GM23248 (cell line): ENCODE measurements around the gene AK8. TPM values are rescaled to one million over a fixed set of nuclear protein-coding genes. Genes with fewer than 3 reads are reported as not detected.
A peak's percentile ranks its signal among the peaks of the same experiment; 100 is the strongest.

ENCODE experiments used
- DNase-seq: peaks from one replicate; pipeline ENCODE4 v3.0.0-alpha.2; 2015
- H2AFZ ChIP-seq: fragments of 200-600 bp; sonication (generic); 2 replicates; pipeline ENCODE4 v1.6.1; 2016; ENCODE audit warnings: antibody characterized with exemption
- H3F3A ChIP-seq: fragments of 200-600 bp; sonication (generic); 2 replicates; pipeline ENCODE4 v1.6.1; 2016; ENCODE audit warnings: mild to moderate bottlenecking, antibody characterized with exemption, mixed run types; ENCODE audit not compliant: insufficient read depth
- H3K27ac ChIP-seq: fragments of 200-600 bp; sonication (generic); 2 replicates; pipeline ENCODE4 v1.5.1; 2016; ENCODE audit warnings: mild to moderate bottlenecking
- H3K27me3 ChIP-seq: fragments of 200-600 bp; sonication (generic); replicated peaks from 2 replicates; pipeline ENCODE4 v1.6.1; 2016; ENCODE audit warnings: mild to moderate bottlenecking; ENCODE audit not compliant: insufficient read depth
- H3K36me3 ChIP-seq: fragments of 200-600 bp; sonication (generic); 2 replicates; pipeline ENCODE4 v1.6.1; 2016; ENCODE audit warnings: low read depth, mild to moderate bottlenecking
- H3K4me1 ChIP-seq: fragments of 200-600 bp; sonication (generic); 2 replicates; pipeline ENCODE4 v1.6.1; 2016; ENCODE audit warnings: mild to moderate bottlenecking; ENCODE audit not compliant: insufficient read depth
- H3K4me2 ChIP-seq: fragments of 200-600 bp; sonication (generic); one replicate; pipeline ENCODE4 v1.6.1; 2016; ENCODE audit warnings: mild to moderate bottlenecking; ENCODE audit not compliant: unreplicated experiment
- H3K4me3 ChIP-seq: fragments of 200-600 bp; sonication (generic); 2 replicates; pipeline ENCODE4 v1.5.1; 2016; ENCODE audit warnings: mild to moderate bottlenecking
- H3K79me2 ChIP-seq: fragments of 200-600 bp; sonication (generic); 2 replicates; pipeline ENCODE4 v1.6.1; 2016; ENCODE audit warnings: mild to moderate bottlenecking; ENCODE audit not compliant: insufficient read depth
- H3K9ac ChIP-seq: fragments of 200-600 bp; sonication (generic); 2 replicates; pipeline ENCODE4 v1.6.1; 2016; ENCODE audit warnings: mild to moderate bottlenecking
- H3K9me2 ChIP-seq: fragments of 200-600 bp; sonication (generic); 2 replicates; pipeline ENCODE4 v1.6.1; 2016; ENCODE audit warnings: mixed run types, mild to moderate bottlenecking, moderate library complexity; ENCODE audit not compliant: insufficient read depth
- H3K9me3 ChIP-seq: fragments of 200-600 bp; sonication (generic); one replicate; pipeline ENCODE4 v1.6.1; 2017; ENCODE audit warnings: low read depth
- H4K20me1 ChIP-seq: fragments of 200-600 bp; sonication (generic); 2 replicates; pipeline ENCODE4 v1.6.0; 2016; ENCODE audit not compliant: insufficient read depth
- EZH2 ChIP-seq: fragments of 200-600 bp; sonication (generic); IDR thresholded peaks from 2 replicates; pipeline ENCODE4 v1.6.1; 2018; ENCODE audit warnings: antibody characterized with exemption, mild to moderate bottlenecking; ENCODE audit not compliant: insufficient read depth, poor library complexity, severe bottlenecking
- EZH2phosphoT487 ChIP-seq: fragments of 200-600 bp; sonication (generic); IDR thresholded peaks from 2 replicates; pipeline ENCODE4 v1.6.1; 2018; ENCODE audit warnings: antibody characterized with exemption, moderate library complexity, mild to moderate bottlenecking, low read depth; ENCODE audit not compliant: insufficient read depth
- WGBS, 2 experiments: methylation state at CpG; one replicate each; pipeline ENCODE4 v1.1.6; 2015 to 2017; ENCODE audit warnings: low lambda C conversion rate in 2 of 2, low coverage in 1 of 2; ENCODE audit errors: missing lambda C conversion rate in 2 of 2; 5-methylcytosine and 5-hydroxymethylcytosine counted together
- in situ Hi-C: fragments of 300-500 bp; cut with MboI; formaldehyde crosslinking; loops from 2 replicates; pipeline ENCODE4 v1.15.0; 2020
- polyA plus RNA-seq: library from polyadenylated mRNA; unstranded; fragments of >200 nt; fragmentation: Nextera tagmentation; extraction: Ambion mirVana; gene quantifications from 2 replicates; pipeline ENCODE4 v1.2.1, GENCODE V29; 2016
- total RNA-seq: library from RNA; depleted of rRNA; stranded (reverse); fragments of >200 nt; shearing (Covaris generic); gene quantifications from 2 replicates; pipeline ENCODE4 v1.2.3, GENCODE V29; 2014

AK8 gene
- total and polyA plus RNA-seq, 2 experiments from 2014 or later = 0.32 to 0.89 TPM

GRCh38 chr9:132881826-132882225 is 3.7 kb upstream of the AK8 start:
- Histone ChIP-seq H3K4me1 (no peaks in the 10 kb centered on the region), H3K27me3 (no peaks in the 10 kb centered on the region), H3K79me2 (no peaks in the 10 kb centered on the region), H3K9me2 (no peaks in the 10 kb centered on the region), H3K36me3 (no peaks in the 10 kb centered on the region), H3K9ac (no peak overlapping the region), H4K20me1 (no peaks in the 10 kb centered on the region), H3K9me3 (no peaks in the 10 kb centered on the region), H3F3A (peaks cover 12% of the 10 kb centered on the region; the same call in 1 of the 2 replicates), H3K27ac (no peak overlapping the region), H3K4me2 (no peak overlapping the region), H3K4me3 (no peak overlapping the region), H2AFZ (no peak overlapping the region)
- in situ Hi-C loops = no loop called here
- 70 to 71% methylated on average over 6 of the region's 6 CpGs for WGBS, 2 experiments
- no peak for DNase-seq
- TF ChIP-seq EZH2 = no peak
- no peak for TF ChIP-seq EZH2phosphoT487

- Histone ChIP-seq H3K9me3 (no peaks in the 10 kb centered on the region), H3F3A (peaks cover 12% of the 10 kb centered on the region; the same call in 1 of the 2 replicates), H3K27ac (no peak overlapping the region), H3K4me2 (no peak overlapping the region), H2AFZ (no peak overlapping the region), H3K4me3 (no peak overlapping the region), H3K36me3 (no peaks in the 10 kb centered on the region), H3K9me2 (no peaks in the 10 kb centered on the region), H3K9ac (no peak overlapping the region), H4K20me1 (no peaks in the 10 kb centered on the region), H3K4me1 (no peaks in the 10 kb centered on the region), H3K79me2 (no peaks in the 10 kb centered on the region), H3K27me3 (no peaks in the 10 kb centered on the region)
- peak; percentile 23 for DNase-seq
- 63 to 69% methylated on average over 7 of the region's 7 CpGs for WGBS, 2 experiments
- TF ChIP-seq EZH2phosphoT487 (no peak), EZH2 (no peak)
- in situ Hi-C loops = no loop called here
Observed at GRCh38 chr9:132880324-132880661, 2.2 kb upstream of the AK8 start.

- Histone ChIP-seq H2AFZ (peak overlapping the region; percentile 94; the same call in 1 of the 2 replicates), H3K9me3 (no peaks in the 10 kb centered on the region), H3K27me3 (no peaks in the 10 kb centered on the region), H4K20me1 (no peaks in the 10 kb centered on the region), H3K4me1 (no peaks in the 10 kb centered on the region), H3K27ac (no peak overlapping the region), H3K9me2 (no peaks in the 10 kb centered on the region), H3K4me3 (peak overlapping the region; percentile 97), H3K79me2 (no peaks in the 10 kb centered on the region), H3F3A (peaks cover 12% of the 10 kb centered on the region; the same call in 1 of the 2 replicates), H3K9ac (peak overlapping the region; percentile 98; the same call in 1 of the 2 replicates), H3K4me2 (peak overlapping the region; percentile 91), H3K36me3 (no peaks in the 10 kb centered on the region)
- DNase-seq = peak; percentile 12
- TF ChIP-seq EZH2 (no peak), EZH2phosphoT487 (no peak)
- 79 to 82% methylated on average over 6 of the region's 6 CpGs for WGBS, 2 experiments
- in situ Hi-C loops = no loop called here
Observed at GRCh38 chr9:132879457-132880323, 1.6 kb upstream of the AK8 start.

- H3K27ac ChIP-seq = peak within 1 kb of the TSS; percentile 67
- no peaks in the 10 kb centered on the region for H3K36me3 ChIP-seq
- in situ Hi-C loops = no loop called here
- H4K20me1 ChIP-seq = no peaks in the 10 kb centered on the region
- TF ChIP-seq EZH2phosphoT487 (no peak), EZH2 (no peak)
- WGBS, 2 experiments = 7 to 11% methylated on average over 28 to 42 of the region's 42 CpGs
- peak within 1 kb of the TSS; percentile 91 for H3K4me2 ChIP-seq
- peaks cover 12% of the 10 kb centered on the region; the same call in 1 of the 2 replicates for H3F3A ChIP-seq
- H2AFZ ChIP-seq = peak within 1 kb of the TSS; percentile 94
- no peaks in the 10 kb centered on the region for H3K9me2 ChIP-seq
- no peaks in the 10 kb centered on the region for H3K79me2 ChIP-seq
- H3K4me1 ChIP-seq = no peaks in the 10 kb centered on the region
- H3K9ac ChIP-seq = peak within 1 kb of the TSS; percentile 98
- H3K9me3 ChIP-seq = no peaks in the 10 kb centered on the region
- H3K27me3 ChIP-seq = no peaks in the 10 kb centered on the region
- DNase-seq = peak; percentile 87
- H3K4me3 ChIP-seq = peak within 1 kb of the TSS; percentile 97
Observed at GRCh38 chr9:132878695-132879456, 792 bp upstream of the AK8 start, which contains the start of gene SPACA9. SPACA9 (plus strand) TSS chr9:132878898; CDS start chr9:132883948, 5,050 bp downstream.
